CD14-positive monocyte (primary cell): ENCODE data around the gene KIF4A. TPM values are rescaled to one million over a fixed set of nuclear protein-coding genes. Genes with fewer than 3 reads are reported as not detected.

Experiments used
- DNase-seq, 3 donors: peaks; one replicate each; pipeline ENCODE4 v3.0.0-alpha.2; 2011 to 2022
- H2AFZ ChIP-seq: 2 replicates; pipeline ENCODE4 v1.6.0; 2012; ENCODE audit warnings: mild to moderate bottlenecking, low read depth, low read length, inconsistent platforms; ENCODE audit not compliant: insufficient read depth, poor library complexity, severe bottlenecking
- H3K27ac ChIP-seq, 2 donors: 1 replicate in 1 of 2; 2 replicates in 1 of 2; pipeline ENCODE4 v1.5.1; 2012 to 2013; ENCODE audit warnings: low read length in 2 of 2, control low read depth in 1 of 2, inconsistent platforms in 1 of 2, low read depth in 1 of 2, mild to moderate bottlenecking in 1 of 2
- H3K27me3 ChIP-seq, 2 donors: one replicate each; pipeline versions ENCODE4 v1.6.0 to v1.6.1; 2011 to 2013; ENCODE audit warnings: low read length in 2 of 2; ENCODE audit not compliant: control insufficient read depth in 2 of 2, insufficient read depth in 2 of 2
- H3K36me3 ChIP-seq, 2 donors: replicated peaks in 1 of 2; 1 replicate in 1 of 2; 2 replicates in 1 of 2; pipeline versions ENCODE4 v1.5.1 to v1.6.1; 2012 to 2013; ENCODE audit warnings: low read length in 2 of 2, control low read depth in 1 of 2, inconsistent platforms in 1 of 2, mild to moderate bottlenecking in 1 of 2; ENCODE audit not compliant: insufficient read depth in 2 of 2, control insufficient read depth in 1 of 2
- H3K4me1 ChIP-seq, 2 donors: 1 replicate in 1 of 2; 2 replicates in 1 of 2; pipeline versions ENCODE4 v1.5.1 to v1.6.1; 2012 to 2013; ENCODE audit warnings: low read length in 2 of 2, control low read depth in 1 of 2, inconsistent platforms in 1 of 2, mild to moderate bottlenecking in 1 of 2, moderate library complexity in 1 of 2; ENCODE audit not compliant: insufficient read depth in 2 of 2, control insufficient read depth in 1 of 2
- H3K4me2 ChIP-seq: replicated peaks from 2 replicates; pipeline ENCODE3; 2012; ENCODE audit warnings: low read length, moderate library complexity, mild to moderate bottlenecking; ENCODE audit not compliant: poor library complexity, severe bottlenecking; ENCODE audit errors: extremely low read depth
- H3K4me3 ChIP-seq, 3 experiments: fragments of 200-600 bp in 1 of 3; sonication (generic) in 1 of 3; replicated peaks in 1 of 3; 1 replicate in 2 of 3; 2 replicates in 1 of 3; pipeline ENCODE4 v1.5.1; 2011 to 2013; ENCODE audit warnings: low read length in 3 of 3, mild to moderate bottlenecking in 3 of 3, control low read depth in 2 of 3, low read depth in 2 of 3, inconsistent platforms in 1 of 3, moderate library complexity in 1 of 3
- H3K79me2 ChIP-seq: 2 replicates; pipeline ENCODE4 v1.6.0; 2012; ENCODE audit warnings: mild to moderate bottlenecking, control low read depth, inconsistent platforms, low read length, moderate library complexity; ENCODE audit not compliant: insufficient read depth
- H3K9ac ChIP-seq: 2 replicates; pipeline ENCODE4 v1.6.0; 2017; ENCODE audit warnings: low read length, mild to moderate bottlenecking; ENCODE audit not compliant: insufficient read depth, poor library complexity, severe bottlenecking
- H3K9me3 ChIP-seq, 2 donors: replicated peaks in 1 of 2; 1 replicate in 1 of 2; 2 replicates in 1 of 2; pipeline versions ENCODE4 v1.5.1 to v1.6.1; 2012 to 2013; ENCODE audit warnings: low read length in 2 of 2, control low read depth in 1 of 2; ENCODE audit not compliant: control insufficient read depth in 1 of 2, insufficient read depth in 1 of 2
- H4K20me1 ChIP-seq: 2 replicates; pipeline ENCODE4 v1.6.0; 2012; ENCODE audit warnings: mild to moderate bottlenecking, low read length, control low read depth, moderate library complexity; ENCODE audit not compliant: insufficient read depth
- H3K27ac Mint-ChIP-seq, 7 donors: one replicate each; pipeline ENCODE4 v1.8.0; 2020; ENCODE audit warnings: mild to moderate bottlenecking in 7 of 7, mixed read lengths in 7 of 7, moderate library complexity in 6 of 7, inconsistent platforms in 2 of 7
- H3K27me3 Mint-ChIP-seq, 3 donors: one replicate each; pipeline ENCODE4 v1.8.0; 2021 to 2022; ENCODE audit warnings: low read depth in 3 of 3, mild to moderate bottlenecking in 3 of 3, mixed read lengths in 3 of 3, moderate library complexity in 3 of 3, inconsistent platforms in 1 of 3
- H3K36me3 Mint-ChIP-seq, 2 donors: one replicate each; pipeline ENCODE4 v1.8.0; 2020; ENCODE audit warnings: mixed read lengths in 2 of 2, inconsistent platforms in 1 of 2, mild to moderate bottlenecking in 1 of 2
- H3K4me1 Mint-ChIP-seq: one replicate; pipeline ENCODE4 v1.8.0; 2020; ENCODE audit warnings: mild to moderate bottlenecking, mixed read lengths
- H3K4me3 Mint-ChIP-seq, 2 donors: one replicate each; pipeline ENCODE4 v1.8.0; 2020; ENCODE audit warnings: mild to moderate bottlenecking in 2 of 2, mixed read lengths in 2 of 2, moderate library complexity in 1 of 2
- H3K9me3 Mint-ChIP-seq, 7 donors: one replicate each; pipeline ENCODE4 v1.8.0; 2020 to 2022; ENCODE audit warnings: mixed read lengths in 7 of 7, mild to moderate bottlenecking in 6 of 7, moderate library complexity in 6 of 7, inconsistent platforms in 2 of 7
- WGBS: methylation state at CpG from one replicate; pipeline ENCODE4 v1.1.5; 2013; ENCODE audit warnings: missing lambda C conversion rate; ENCODE audit not compliant: insufficient coverage; 5-methylcytosine and 5-hydroxymethylcytosine counted together
- intact Hi-C, 2 donors: fragments of 100-400 bp; cut with micrococcal nuclease; formaldehyde crosslinking; loops; one replicate each; pipeline versions ENCODE4 v1.15.0 to v1.15.1; 2023
- polyA plus RNA-seq, 3 donors: library from polyadenylated mRNA; depleted of rRNA in 1 of 3; unstranded in 2 of 3; stranded (reverse) in 1 of 3; fragments of 300-500 nt in 2 of 3; fragments of >200 nt in 1 of 3; fragmentation: Illumina TruSeq in 2 of 3; gene quantifications; 1 replicate in 2 of 3; 2 replicates in 1 of 3; pipeline ENCODE4 v1.2.3, GENCODE V29; 2012 to 2021
- TF ChIP-seq, protein P1 (sequence below): fragments of 200-600 bp; IDR thresholded peaks from one replicate; pipeline ENCODE4 v1.8.0; 2022; ENCODE audit warnings: antibody characterized with exemption, mild to moderate bottlenecking

KIF4A gene
- polyA plus RNA-seq, 3 donors, result 0.03 TPM; not detected in 2

GRCh38 chrX:70426286-70427278, 136.7 kb downstream of the KIF4A start:
- 100% methylated on average over 1 of the region's 15 CpGs for WGBS
- Mint-ChIP-seq H3K27me3 (peaks cover 2 to 7% (median 4%) of the 10 kb centered on the region in 3 donors), H3K4me1 (no peaks in the 10 kb centered on the region), H3K9me3 (peaks cover 0 to 2% (median 0%) of the 10 kb centered on the region in 7 donors), H3K4me3 (no peak overlapping the region), H3K36me3 (peaks cover 2% of the 10 kb centered on the region in 2 donors), H3K27ac (no peak overlapping the region)
- intact Hi-C loops, result no loop called here
- no peak for DNase-seq
- H3K27me3 ChIP-seq, result no peaks in the 10 kb centered on the region
- no peaks in the 10 kb centered on the region for H3K36me3 ChIP-seq
- no peak overlapping the region for H2AFZ ChIP-seq
- no peaks in the 10 kb centered on the region for H3K79me2 ChIP-seq
- H3K4me3 ChIP-seq, result no peak overlapping the region
- H3K4me2 ChIP-seq, result no peak overlapping the region
- H3K27ac ChIP-seq, result no peak overlapping the region
- H4K20me1 ChIP-seq, result no peaks in the 10 kb centered on the region
- H3K9me3 ChIP-seq, result no peaks in the 10 kb centered on the region
- TF ChIP-seq, protein P1, sequence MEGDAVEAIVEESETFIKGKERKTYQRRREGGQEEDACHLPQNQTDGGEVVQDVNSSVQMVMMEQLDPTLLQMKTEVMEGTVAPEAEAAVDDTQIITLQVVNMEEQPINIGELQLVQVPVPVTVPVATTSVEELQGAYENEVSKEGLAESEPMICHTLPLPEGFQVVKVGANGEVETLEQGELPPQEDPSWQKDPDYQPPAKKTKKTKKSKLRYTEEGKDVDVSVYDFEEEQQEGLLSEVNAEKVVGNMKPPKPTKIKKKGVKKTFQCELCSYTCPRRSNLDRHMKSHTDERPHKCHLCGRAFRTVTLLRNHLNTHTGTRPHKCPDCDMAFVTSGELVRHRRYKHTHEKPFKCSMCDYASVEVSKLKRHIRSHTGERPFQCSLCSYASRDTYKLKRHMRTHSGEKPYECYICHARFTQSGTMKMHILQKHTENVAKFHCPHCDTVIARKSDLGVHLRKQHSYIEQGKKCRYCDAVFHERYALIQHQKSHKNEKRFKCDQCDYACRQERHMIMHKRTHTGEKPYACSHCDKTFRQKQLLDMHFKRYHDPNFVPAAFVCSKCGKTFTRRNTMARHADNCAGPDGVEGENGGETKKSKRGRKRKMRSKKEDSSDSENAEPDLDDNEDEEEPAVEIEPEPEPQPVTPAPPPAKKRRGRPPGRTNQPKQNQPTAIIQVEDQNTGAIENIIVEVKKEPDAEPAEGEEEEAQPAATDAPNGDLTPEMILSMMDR, result no peak
- H3K4me1 ChIP-seq, result no peaks in the 10 kb centered on the region
- H3K9ac ChIP-seq, result no peak overlapping the region

DNA sequence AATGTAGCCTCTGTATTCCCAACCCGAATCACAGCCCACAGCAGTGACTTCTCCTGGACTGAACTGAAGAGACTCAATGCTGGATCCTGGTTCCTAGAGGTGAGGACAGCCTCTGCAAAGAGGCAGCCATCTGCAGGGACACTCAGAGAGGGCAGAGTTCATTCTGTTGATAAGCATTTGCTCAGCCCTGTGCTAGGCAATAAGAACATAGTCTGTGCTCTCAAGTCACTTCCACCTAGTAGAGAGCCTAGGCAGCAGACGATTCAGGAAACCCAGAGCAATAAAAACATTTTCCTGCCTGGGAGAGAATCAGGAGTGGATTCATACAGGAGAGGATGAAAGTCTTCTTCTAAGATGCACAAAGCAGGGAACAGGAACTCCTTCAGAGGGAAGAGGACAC, 137.5 kb downstream of the KIF4A start:
- 100% methylated on average over 1 of the region's 2 CpGs for WGBS
- DNase-seq, result no peak
- Histone ChIP-seq H2AFZ (no peak overlapping the region), H3K9me3 (no peaks in the 10 kb centered on the region), H3K27ac (no peak overlapping the region), H3K27me3 (no peaks in the 10 kb centered on the region), H3K9ac (no peak overlapping the region), H3K4me2 (no peak overlapping the region), H4K20me1 (no peaks in the 10 kb centered on the region), H3K79me2 (no peaks in the 10 kb centered on the region), H3K4me1 (no peaks in the 10 kb centered on the region), H3K4me3 (no peak overlapping the region), H3K36me3 (no peaks in the 10 kb centered on the region)
- no peaks in the 10 kb centered on the region for H3K36me3 Mint-ChIP-seq
- peaks cover 2 to 7% (median 4%) of the 10 kb centered on the region in 3 donors for H3K27me3 Mint-ChIP-seq
- H3K4me3 Mint-ChIP-seq, result no peak overlapping the region
- TF ChIP-seq, protein P1, result no peak
- H3K27ac Mint-ChIP-seq, result no peak overlapping the region
- no peaks in the 10 kb centered on the region for H3K4me1 Mint-ChIP-seq
- intact Hi-C loops, result no loop called here
- peaks cover 0 to 2% (median 0%) of the 10 kb centered on the region in 7 donors for H3K9me3 Mint-ChIP-seq
